ENCODE results near the gene TLR5.

TLR5 gene

GRCh38 chr1:223106856-223107255 is 36.2 kb downstream of the TLR5 start:
- no peak for DNase-seq

GRCh38 chr1:223105568-223105967 is 37.5 kb downstream of the TLR5 start:
- no peak for DNase-seq

- no peak for DNase-seq
Observed at GRCh38 chr1:223102797-223103533, 40.1 kb downstream of the TLR5 start.

- no peak for DNase-seq
Observed at GRCh38 chr1:223097713-223098112, 45.3 kb downstream of the TLR5 start.

GRCh38 chr1:223095870-223096269 is 47.2 kb downstream of the TLR5 start:
- DNase-seq, result no peak

DNA sequence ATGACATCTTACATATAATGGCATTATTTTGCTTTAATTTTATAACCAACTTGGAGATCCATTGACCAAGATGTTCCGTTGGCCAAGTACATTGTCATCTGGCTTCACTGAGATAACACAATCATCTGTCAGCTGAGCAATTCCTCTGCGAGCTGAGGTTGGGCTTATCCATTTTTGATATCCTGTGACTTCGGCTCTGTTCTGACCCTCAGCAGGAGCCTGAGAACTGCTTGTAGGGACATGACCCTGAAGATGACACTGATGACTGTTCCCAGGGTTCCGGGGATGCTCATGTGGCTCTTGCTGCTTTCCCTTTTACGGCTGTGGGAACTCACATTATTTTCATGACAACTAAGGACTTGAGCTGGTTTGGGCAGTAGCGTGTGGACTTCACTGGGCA is 51.2 kb downstream of the TLR5 start:
- no peak for DNase-seq

DNA sequence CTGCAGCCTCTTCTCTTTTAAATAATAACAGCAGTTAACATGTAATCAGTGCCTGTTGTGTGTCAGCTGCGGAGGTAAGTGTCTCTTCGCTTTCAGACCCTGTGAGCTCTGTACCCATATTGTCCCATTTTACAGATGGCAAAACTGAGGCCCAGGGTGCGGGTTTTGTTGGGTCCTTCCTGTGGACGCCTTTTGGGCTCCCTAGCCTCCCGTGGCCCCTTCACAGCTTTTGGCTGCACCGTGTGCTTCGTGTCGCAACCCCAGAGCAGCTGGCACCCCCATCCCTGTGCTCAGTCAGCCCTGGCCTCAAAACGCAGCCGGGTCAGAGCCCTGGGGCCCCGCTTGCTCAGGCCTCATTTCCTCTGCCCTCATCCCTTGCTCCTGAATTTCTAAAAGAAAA is 53.8 kb downstream of the TLR5 start:
- no peak for DNase-seq

DNA sequence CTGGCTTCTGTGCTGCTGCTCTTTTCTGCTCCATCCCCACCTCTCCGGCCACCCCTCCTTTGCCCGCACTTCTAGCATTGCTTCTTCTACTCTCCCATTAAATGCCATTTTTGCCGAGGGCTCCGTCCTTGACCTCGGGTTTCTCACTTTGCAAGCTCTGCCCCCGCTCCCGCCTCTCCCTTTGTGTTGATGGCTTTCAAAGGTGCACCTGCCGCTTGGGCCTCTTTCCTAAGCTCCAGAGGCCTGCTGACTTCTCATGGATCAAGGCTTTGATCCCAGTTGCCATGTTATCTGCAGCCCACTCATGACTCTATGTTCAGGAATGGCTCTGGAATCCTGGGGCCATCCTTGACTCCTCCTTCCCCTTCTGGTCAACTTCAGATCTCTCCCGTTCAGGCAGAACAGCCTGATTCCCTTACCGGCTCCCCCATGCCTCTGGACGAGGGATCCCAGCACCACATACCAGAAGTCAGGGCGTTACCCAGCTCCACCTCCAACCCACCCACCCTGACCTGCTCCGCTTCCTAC is 54.3 kb downstream of the TLR5 start:
- no peak for DNase-seq

GRCh38 chr1:223087291-223088255 is 55.5 kb downstream of the TLR5 start:
- DNase-seq, result no peak

DNA sequence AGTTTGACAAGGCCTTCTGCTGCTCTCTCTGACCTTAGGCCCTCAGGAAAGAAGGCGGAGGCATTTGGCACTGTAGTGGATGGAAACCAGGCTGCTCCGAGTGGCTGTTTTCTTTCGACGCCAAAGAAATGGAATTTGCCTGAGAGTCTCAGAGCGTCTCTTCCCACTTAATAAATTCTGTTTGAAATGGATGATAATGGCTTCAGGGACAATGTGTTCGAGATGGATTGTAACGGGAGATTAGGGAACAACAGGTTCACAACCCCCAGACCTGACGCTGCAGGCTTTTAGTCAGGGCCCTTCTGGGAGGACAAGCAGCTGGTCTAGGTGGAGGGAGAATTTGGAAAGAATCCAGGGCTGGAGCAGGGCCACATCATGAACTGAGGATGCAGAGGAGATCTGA is 58.6 kb downstream of the TLR5 start:
- DNase-seq, result no peak

DNA sequence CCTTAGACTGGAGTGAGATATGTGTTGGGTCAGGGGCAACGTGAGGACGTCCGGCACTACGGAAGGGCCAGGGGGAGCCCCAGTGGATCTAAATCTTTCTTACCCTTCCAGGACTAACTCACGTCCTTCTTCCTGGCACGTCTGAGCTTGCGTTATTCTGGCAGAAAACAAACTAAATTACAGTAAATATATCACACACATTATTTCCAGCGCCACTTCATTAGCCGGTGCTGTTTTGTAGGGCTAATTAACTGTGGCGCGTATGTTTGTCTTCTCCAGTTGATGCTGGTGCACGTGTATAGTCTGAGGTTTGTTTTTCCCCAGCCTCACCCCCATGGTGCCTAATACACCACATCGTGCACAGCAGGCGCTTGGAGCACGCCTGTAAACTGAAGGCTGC is 59.2 kb downstream of the TLR5 start:
- DNase-seq, result no peak

DNA sequence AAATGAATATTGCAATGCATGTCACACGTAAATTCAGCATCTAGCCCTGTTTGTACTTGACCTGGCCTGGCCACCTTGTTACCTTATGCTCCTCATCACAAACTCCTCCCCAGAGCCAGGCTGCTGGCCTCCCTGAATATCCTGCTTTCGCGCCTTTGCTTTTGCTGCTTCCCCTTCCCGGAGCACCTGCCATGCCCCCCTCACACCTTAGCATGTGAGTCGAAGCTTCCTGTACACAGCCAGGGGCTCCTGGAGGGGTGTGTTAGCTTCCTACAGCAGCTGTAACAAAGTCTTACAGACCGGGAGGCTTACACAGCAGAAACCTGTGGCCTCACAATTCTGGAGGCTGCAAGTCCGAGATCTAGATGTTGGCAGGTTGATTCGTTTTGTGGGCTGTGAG is 60.1 kb downstream of the TLR5 start:
- DNase-seq, result no peak

- DNase-seq, result peak; percentile 89
Observed at GRCh38 chr1:223081181-223081994, 61.7 kb downstream of the TLR5 start.

DNA sequence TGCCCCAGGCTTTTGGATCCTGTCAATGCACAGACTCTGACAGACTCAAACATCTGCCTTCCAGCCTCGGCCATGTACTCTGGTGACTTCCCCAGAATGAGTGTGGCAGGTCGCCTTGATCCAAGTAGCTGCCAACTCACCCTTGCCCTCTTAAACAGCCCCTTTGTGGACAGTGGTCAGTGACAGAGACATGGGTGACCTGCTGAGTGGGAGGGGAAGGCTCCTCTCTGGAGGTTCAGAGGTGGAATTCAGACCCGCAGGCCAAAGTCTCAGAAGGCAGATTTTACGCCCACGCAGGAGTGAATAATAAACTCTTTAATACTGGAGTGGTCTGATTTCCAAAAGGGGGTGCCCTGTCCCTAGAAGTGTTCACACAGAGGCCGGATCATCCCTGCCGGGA is 63.5 kb downstream of the TLR5 start:
- no peak for DNase-seq

DNA sequence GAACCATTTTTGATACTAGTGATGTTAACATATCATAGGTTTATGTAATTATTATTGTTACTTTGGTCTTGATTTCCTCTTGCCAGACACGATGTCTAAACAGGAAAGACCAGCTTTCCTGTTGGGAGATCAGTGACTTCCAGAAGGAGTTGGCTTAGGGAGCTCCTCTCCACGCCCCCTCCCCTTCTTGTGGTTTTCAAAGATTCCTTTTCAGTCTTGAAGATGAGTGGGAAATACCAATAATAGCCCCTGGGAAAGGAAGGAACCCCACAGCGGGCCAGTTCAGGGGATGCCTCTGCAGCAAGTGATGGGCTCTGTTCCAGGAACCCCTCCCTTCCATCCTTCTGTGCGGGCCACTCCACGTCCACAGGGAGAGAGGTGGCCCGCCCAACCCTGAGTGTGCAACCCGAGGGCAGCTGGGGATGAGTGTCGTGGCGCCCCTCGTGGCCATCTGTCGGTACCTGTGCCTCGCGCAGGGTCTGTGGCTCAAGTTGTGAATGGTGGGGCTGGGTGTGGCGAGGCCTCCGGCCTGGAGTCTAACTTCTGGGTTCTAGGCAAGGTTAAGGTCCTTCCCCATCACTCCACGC is 65.7 kb downstream of the TLR5 start:
- DNase-seq, result no peak

DNA sequence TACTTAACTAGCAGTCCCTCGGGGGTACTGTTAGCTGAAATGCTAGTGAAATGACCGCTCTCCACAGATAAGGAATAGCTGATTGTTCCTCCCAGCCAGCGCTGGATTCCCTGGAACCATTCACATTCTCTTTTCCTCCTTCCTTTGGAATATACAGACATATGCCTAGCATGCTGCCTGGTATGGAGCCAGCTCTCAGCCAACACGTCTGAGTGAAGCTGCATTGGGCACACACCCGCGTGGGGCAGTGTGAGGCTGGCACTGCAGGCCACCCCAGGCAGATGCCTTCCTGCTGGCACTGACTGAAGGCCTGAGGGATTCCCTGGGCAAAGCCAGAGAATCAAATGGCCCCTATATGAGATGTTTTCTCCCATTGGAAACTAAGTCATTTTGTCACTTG is 66.7 kb downstream of the TLR5 start:
- DNase-seq, result no peak

DNA sequence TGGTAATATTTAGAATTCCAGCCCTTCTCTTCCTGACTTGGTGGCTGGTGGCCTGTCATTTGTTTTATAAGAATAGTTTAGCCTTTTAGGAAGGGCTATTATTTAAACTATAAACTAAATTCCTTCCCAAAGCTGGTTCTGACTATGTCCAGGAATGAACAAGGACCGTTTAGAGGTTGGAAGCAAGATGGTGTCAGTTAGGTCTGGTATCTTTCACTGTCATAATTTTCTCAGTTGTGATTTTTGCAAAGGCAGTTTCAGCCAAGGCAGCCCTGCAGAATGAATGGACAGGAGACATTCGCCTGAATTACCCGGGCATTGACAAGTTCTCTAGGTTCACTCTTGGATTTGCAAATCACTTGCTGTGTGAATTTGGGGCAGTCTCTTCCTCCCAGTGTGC is 67.2 kb downstream of the TLR5 start:
- DNase-seq, result no peak

- DNase-seq, result no peak
Observed at GRCh38 chr1:223074445-223075300, 68.4 kb downstream of the TLR5 start.

DNA sequence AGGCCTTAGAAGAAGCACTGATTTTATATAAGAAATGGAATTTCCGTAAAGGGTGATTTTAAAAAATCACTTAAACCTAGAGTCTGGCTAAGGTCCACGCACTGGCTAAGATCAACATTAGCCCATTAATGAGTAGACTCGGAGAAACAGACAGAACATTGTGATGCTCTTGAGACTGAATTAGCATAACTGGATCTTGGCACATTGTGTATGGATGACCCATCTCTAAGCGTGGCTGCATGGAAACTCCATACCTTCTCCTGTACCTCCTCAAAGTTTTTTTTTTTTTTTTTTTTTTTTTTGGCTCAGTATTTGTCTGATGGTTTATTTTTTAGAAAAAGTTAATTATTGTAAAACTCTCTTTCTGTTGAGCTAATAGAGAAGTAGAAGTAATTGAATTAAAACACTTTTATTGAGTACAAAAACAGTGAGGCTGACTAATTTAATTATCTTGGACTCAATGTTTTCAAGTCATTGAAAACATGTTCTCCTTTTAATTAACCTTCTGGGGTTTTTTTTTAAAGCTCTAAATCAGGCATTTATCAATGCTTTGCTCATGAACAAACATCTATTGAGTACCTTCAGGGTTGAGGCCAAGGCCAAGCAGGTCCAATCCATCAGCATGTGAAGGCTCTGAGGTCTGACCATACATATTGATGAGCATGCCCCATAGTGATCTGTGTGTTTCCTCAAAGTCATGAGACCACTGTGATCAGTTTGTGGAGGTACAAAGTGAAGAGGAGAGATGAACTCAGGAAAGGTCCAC is 74.0 kb downstream of the TLR5 start:
- no peak for DNase-seq

GRCh38 chr1:223067914-223068313 is 75.1 kb downstream of the TLR5 start:
- no peak for DNase-seq

DNA sequence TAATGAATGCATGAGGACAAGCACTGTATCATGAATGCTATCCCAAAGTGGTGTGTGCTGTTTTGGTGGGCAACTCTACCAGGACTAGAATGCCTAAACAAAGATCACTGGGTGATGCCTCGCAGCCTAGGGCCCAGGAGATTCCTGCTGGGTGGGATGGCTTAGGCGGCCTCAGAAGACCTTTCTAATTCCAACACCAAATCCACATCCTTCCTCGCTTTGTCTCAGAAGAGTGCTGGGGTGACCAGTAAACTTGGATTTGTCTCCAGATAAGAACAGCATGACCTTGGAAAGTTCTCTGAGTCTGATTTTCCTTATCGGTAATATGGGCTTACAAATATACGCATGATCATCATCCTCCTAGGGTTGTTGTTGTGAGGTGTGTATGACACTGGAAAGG is 76.6 kb downstream of the TLR5 start:
- DNase-seq, result no peak
